Tibial nerve (tissue), 4 donors: ENCODE results near the gene CHST7. TPM values are rescaled to one million over a fixed set of nuclear protein-coding genes. Genes with fewer than 3 reads are reported as not detected.

ENCODE experiments used
- DNase-seq, 2 donors: peaks; one replicate each; pipeline ENCODE4 v3.0.0-alpha.2; 2019; ENCODE audit warnings: low spot score in 2 of 2
- H3K27ac ChIP-seq, 4 donors: fragments of 200-600 bp; sonication (generic) in 3 of 4; one replicate each; pipeline ENCODE4 v1.5.1; 2017 to 2019; ENCODE audit warnings: mild to moderate bottlenecking in 1 of 4
- H3K27me3 ChIP-seq, 2 donors: fragments of 200-600 bp; sonication (generic) in 1 of 2; one replicate each; pipeline versions ENCODE4 v1.5.1 to v1.6.0; 2017 to 2019
- H3K36me3 ChIP-seq, 3 donors: fragments of 200-600 bp; sonication (generic); one replicate each; pipeline ENCODE4 v1.5.1; 2018 to 2019
- H3K4me1 ChIP-seq, 4 donors: fragments of 200-600 bp; sonication (generic) in 3 of 4; one replicate each; pipeline ENCODE4 v1.5.1; 2017 to 2019
- H3K4me3 ChIP-seq, 4 donors: fragments of 200-600 bp; sonication (generic) in 3 of 4; one replicate each; pipeline ENCODE4 v1.5.1; 2017 to 2019; ENCODE audit warnings: mild to moderate bottlenecking in 1 of 4, moderate library complexity in 1 of 4
- H3K9me3 ChIP-seq, 4 donors: fragments of 200-600 bp; sonication (generic) in 3 of 4; one replicate each; pipeline ENCODE4 v1.5.1; 2017 to 2019
- EP300 ChIP-seq, 2 donors: sonication (generic); formaldehyde crosslinking; IDR thresholded peaks; one replicate each; pipeline ENCODE4 v1.6.1; 2017; ENCODE audit warnings: antibody characterized with exemption in 2 of 2, mild to moderate bottlenecking in 1 of 2
- POLR2A ChIP-seq, 2 donors: fragments of 450-650 bp; IDR thresholded peaks; one replicate each; pipeline ENCODE4 v1.6.1; 2017; ENCODE audit warnings: antibody characterized with exemption in 2 of 2, mild to moderate bottlenecking in 2 of 2, moderate library complexity in 2 of 2
- WGBS, 2 donors: methylation state at CpG; one replicate each; pipeline ENCODE4 v1.1.5; 2018; 5-methylcytosine and 5-hydroxymethylcytosine counted together
- total RNA-seq, 4 donors: library from RNA; depleted of rRNA; stranded (reverse); fragments of >200 nt; gene quantifications; one replicate each; pipeline ENCODE4 v1.1.0, GENCODE V29; 2016
- TF ChIP-seq, protein P1 (sequence below), 5 experiments: fragments of 200-600 bp in 3 of 5; fragments of 450-650 bp in 2 of 5; sonication (generic) in 3 of 5; IDR thresholded peaks; one replicate each; pipeline ENCODE4 v1.5.1; 2016 to 2019; ENCODE audit warnings: antibody characterized with exemption in 5 of 5, mild to moderate bottlenecking in 3 of 5, moderate library complexity in 2 of 5

Gene CHST7
- total RNA-seq, 4 donors from 2014 or later: 35.6 to 106 (median 72.9) TPM

DNA sequence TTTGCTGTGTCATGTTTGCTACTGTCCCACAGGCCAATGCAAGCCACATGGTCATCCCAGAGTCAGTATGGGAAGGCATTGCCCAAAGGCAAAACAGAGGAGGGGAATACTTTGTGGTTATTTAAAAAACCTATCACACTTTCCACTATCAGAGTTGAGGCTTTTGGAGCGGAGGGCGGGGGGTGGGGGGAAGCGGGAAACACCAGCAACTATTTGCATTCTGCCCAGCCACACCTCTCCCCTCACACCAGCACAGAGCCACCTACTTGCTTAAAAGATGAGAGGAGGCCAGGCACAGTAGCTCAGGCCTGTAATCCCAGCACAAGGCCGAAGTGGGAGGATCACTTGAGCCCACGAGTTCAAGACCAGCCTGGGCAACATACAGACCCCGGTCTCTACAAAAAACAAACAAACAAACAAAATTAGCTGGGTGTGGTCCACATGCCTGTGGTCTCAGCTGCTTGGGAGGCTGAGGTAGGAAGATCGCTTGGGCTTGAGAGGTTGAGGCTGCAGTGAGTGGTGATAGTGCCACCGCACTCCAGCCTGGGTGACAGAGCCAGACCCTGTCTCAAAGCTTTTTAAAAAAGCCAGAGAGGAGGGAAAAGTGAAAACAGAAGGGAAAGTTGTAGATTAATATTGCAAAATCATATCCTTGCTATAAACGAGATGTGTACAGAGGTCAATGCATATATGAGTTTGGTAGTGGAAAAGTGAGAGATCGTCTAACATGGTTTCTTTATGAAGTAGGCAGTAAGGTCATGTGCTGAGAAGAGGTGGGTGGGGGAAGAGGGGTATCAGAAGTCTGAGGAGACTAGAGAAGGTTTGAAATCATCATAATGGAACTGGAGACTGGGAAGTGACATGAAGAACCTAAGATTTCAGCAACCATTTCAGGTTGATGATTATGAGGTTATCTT, 1.9 kb upstream of the CHST7 start:
- 84 to 85% methylated on average over 10 of the region's 10 CpGs for WGBS, 2 donors
- TF ChIP-seq POLR2A (IDR thresholded peaks at IDR 0.05) (no peak), EP300 (IDR thresholded peaks at IDR 0.05) (no peak)
- TF ChIP-seq, protein P1, sequence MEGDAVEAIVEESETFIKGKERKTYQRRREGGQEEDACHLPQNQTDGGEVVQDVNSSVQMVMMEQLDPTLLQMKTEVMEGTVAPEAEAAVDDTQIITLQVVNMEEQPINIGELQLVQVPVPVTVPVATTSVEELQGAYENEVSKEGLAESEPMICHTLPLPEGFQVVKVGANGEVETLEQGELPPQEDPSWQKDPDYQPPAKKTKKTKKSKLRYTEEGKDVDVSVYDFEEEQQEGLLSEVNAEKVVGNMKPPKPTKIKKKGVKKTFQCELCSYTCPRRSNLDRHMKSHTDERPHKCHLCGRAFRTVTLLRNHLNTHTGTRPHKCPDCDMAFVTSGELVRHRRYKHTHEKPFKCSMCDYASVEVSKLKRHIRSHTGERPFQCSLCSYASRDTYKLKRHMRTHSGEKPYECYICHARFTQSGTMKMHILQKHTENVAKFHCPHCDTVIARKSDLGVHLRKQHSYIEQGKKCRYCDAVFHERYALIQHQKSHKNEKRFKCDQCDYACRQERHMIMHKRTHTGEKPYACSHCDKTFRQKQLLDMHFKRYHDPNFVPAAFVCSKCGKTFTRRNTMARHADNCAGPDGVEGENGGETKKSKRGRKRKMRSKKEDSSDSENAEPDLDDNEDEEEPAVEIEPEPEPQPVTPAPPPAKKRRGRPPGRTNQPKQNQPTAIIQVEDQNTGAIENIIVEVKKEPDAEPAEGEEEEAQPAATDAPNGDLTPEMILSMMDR (IDR thresholded peaks at IDR 0.05): no peak
- Histone ChIP-seq H3K27ac (no peak overlapping the region), H3K36me3 (no peaks in the 10 kb centered on the region), H3K4me1 (peaks cover 0 to 14% (median 0%) of the 10 kb centered on the region in 4 donors), H3K27me3 (no peaks in the 10 kb centered on the region), H3K4me3 (no peak overlapping the region), H3K9me3 (no peaks in the 10 kb centered on the region)
- DNase-seq: no peak

DNA sequence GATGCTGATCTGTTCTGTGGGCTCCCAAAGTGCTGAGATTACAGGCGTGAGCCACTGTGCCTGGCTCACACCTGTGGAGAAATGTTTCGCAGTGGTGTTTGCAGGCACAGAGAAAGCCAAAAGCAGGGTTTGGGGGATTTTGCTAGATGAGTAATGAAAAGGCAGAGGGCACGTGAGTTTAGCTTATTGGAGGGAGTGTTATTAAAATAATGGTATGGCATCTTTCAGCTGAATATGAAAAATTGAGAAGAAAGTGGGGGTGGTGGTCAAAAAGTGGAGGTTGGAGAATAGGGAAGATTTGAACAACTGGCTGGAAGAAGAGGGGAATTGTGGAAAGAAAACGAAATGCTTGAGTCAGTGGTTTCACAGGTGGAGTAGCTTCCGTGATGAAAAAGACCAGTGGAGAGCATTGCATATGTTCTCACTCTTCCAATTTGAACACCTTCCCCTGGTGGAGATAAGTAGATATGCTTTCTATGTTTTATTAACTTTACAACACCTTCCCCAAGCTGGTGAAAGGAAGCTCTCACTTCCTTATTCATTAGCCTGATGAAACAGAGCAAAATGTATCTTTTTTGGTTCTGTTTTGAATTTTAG, 1.1 kb upstream of the CHST7 start:
- Histone ChIP-seq H3K36me3 (no peaks in the 10 kb centered on the region), H3K4me3 (no peak overlapping the region), H3K4me1 (peaks cover 0 to 17% (median 0%) of the 10 kb centered on the region in 4 donors), H3K27ac (peak overlapping the region in 3 of 4 donors; percentile 34 to 80 (median 74)), H3K27me3 (no peaks in the 10 kb centered on the region), H3K9me3 (no peaks in the 10 kb centered on the region)
- no peak for TF ChIP-seq EP300 (IDR thresholded peaks at IDR 0.05)
- DNase-seq: no peak
- WGBS, 2 donors: 85 to 86% methylated on average over 5 of the region's 5 CpGs

DNA sequence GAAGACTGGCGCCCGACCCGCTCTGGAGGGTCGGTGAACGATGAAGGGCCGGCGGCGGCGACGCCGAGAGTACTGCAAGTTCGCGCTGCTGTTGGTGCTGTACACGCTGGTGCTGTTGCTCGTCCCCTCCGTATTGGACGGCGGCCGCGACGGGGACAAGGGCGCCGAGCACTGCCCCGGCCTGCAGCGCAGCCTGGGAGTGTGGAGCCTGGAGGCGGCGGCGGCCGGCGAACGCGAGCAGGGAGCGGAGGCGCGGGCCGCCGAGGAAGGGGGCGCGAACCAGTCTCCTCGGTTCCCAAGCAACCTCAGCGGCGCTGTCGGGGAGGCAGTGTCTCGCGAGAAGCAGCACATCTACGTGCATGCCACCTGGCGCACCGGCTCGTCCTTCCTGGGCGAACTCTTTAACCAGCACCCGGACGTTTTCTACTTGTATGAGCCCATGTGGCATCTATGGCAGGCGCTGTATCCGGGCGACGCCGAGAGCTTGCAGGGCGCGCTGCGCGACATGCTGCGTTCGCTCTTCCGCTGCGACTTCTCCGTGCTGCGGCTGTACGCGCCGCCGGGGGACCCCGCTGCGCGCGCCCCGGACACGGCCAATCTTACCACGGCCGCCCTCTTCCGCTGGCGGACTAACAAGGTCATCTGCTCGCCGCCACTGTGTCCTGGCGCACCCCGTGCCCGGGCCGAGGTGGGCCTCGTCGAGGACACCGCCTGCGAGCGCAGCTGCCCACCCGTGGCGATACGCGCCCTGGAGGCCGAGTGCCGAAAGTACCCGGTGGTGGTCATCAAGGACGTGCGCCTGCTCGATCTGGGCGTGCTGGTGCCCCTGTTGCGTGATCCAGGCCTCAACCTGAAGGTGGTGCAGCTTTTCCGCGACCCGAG, 568 bp downstream of the CHST7 start:
- TF ChIP-seq POLR2A (IDR thresholded peaks at IDR 0.05) (no peak), EP300 (IDR thresholded peaks at IDR 0.05) (no peak)
- TF ChIP-seq, protein P1 (IDR thresholded peaks at IDR 0.05): no peak
- Histone ChIP-seq H3K4me3 (peak overlapping the region; percentile 39 to 72 (median 62)), H3K36me3 (no peaks in the 10 kb centered on the region), H3K9me3 (no peaks in the 10 kb centered on the region), H3K27ac (peak overlapping the region; percentile 4 to 80 (median 58)), H3K27me3 (no peaks in the 10 kb centered on the region), H3K4me1 (peaks cover 0 to 17% (median 0%) of the 10 kb centered on the region in 4 donors)
- 56% methylated on average over 105 of the region's 107 CpGs; no CpG with 5 or more reads in 1 of the 2 donors for WGBS, 2 donors
- DNase-seq: peak; percentile 19 to 25

GRCh38 chrX:46574774-46575381, 1.3 kb downstream of the CHST7 start:
- Histone ChIP-seq H3K36me3 (no peaks in the 10 kb centered on the region), H3K27me3 (no peaks in the 10 kb centered on the region), H3K9me3 (no peaks in the 10 kb centered on the region), H3K27ac (peak overlapping the region in 2 of 4 donors; percentile 74 to 80), H3K4me3 (peak overlapping the region; percentile 39 to 72 (median 62)), H3K4me1 (peaks cover 0 to 17% (median 0%) of the 10 kb centered on the region in 4 donors)
- no peak for DNase-seq
- 0 to 64% methylated on average over 4 to 71 of the region's 90 CpGs for WGBS, 2 donors
- TF ChIP-seq, protein P1 (IDR thresholded peaks at IDR 0.05): no peak
- TF ChIP-seq POLR2A (IDR thresholded peaks at IDR 0.05) (no peak), EP300 (IDR thresholded peaks at IDR 0.05) (no peak)

DNA sequence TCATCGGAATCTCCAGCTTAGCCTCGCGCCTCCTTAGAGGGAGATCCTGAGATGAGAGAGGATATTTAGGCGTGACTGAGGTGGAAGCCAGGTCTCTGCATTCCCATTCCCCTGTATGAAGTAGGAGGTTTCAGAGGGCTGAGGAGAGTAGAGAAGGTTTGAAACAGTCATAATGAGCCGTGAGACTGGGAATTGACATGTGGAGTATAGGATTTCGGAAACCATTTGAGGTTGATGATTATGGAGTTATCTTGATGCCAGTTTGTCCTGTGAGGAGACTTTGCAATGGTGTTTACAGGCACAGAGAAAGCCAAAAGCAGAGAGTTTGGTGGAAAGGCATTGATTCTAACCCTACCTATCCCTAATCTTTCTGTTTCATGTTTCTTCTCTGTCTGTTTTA, 2.0 kb downstream of the CHST7 start:
- H3K27ac ChIP-seq: peak overlapping the region in 1 of 4 donors; percentile 80
- DNase-seq: no peak
- 41 to 64% methylated on average over 6 of the region's 6 CpGs for WGBS, 2 donors
- H3K9me3 ChIP-seq: no peaks in the 10 kb centered on the region
- no peak for TF ChIP-seq POLR2A (IDR thresholded peaks at IDR 0.05)
- TF ChIP-seq EP300 (IDR thresholded peaks at IDR 0.05): no peak
- TF ChIP-seq, protein P1 (IDR thresholded peaks at IDR 0.05): no peak
- H3K4me3 ChIP-seq: peak overlapping the region; percentile 23 to 72 (median 50)
- H3K36me3 ChIP-seq: no peaks in the 10 kb centered on the region
- H3K27me3 ChIP-seq: no peaks in the 10 kb centered on the region
- peaks cover 0 to 17% (median 0%) of the 10 kb centered on the region in 4 donors for H3K4me1 ChIP-seq
